Aorta (tissue), 5 donors: Measurements from ENCODE around the gene RIC3. TPM values are rescaled to one million over a fixed set of nuclear protein-coding genes. Genes with fewer than 3 reads are reported as not detected.

ENCODE experiments used
- ATAC-seq: fragments of 200-7000 bp; cut with Tn5 transposase; one replicate; pipeline ENCODE4 v1.9.1; 2022; ENCODE audit warnings: moderate library complexity; ENCODE audit not compliant: low FRiP score
- DNase-seq, 2 donors: peaks; one replicate each; pipeline ENCODE4 v3.0.0-alpha.2; 2020
- H3K27ac ChIP-seq, 2 donors: one replicate each; pipeline ENCODE4 v1.5.1; 2013; ENCODE audit warnings: low read length in 2 of 2, mild to moderate bottlenecking in 2 of 2, moderate library complexity in 2 of 2, control low read depth in 1 of 2, inconsistent platforms in 1 of 2, low read depth in 1 of 2
- H3K27me3 ChIP-seq, 2 donors: one replicate each; pipeline ENCODE4 v1.6.1; 2013; ENCODE audit warnings: control low read depth in 1 of 2, low read length in 1 of 2, mild to moderate bottlenecking in 1 of 2, moderate library complexity in 1 of 2; ENCODE audit not compliant: insufficient read depth in 2 of 2, control insufficient read depth in 1 of 2
- H3K36me3 ChIP-seq, 2 donors: one replicate each; pipeline ENCODE4 v1.6.1; 2013; ENCODE audit warnings: control low read depth in 1 of 2, low read length in 1 of 2, mild to moderate bottlenecking in 1 of 2; ENCODE audit not compliant: insufficient read depth in 2 of 2, control insufficient read depth in 1 of 2
- H3K4me1 ChIP-seq, 2 donors: one replicate each; pipeline ENCODE4 v1.6.1; 2013; ENCODE audit warnings: low read length in 2 of 2, control low read depth in 1 of 2, mild to moderate bottlenecking in 1 of 2, moderate library complexity in 1 of 2; ENCODE audit not compliant: insufficient read depth in 2 of 2, control insufficient read depth in 1 of 2
- H3K4me3 ChIP-seq, 2 donors: one replicate each; pipeline ENCODE4 v1.5.1; 2013; ENCODE audit warnings: low read length in 2 of 2, control low read depth in 1 of 2, mild to moderate bottlenecking in 1 of 2
- H3K9me3 ChIP-seq: one replicate; pipeline ENCODE4 v1.6.1; 2013; ENCODE audit warnings: mild to moderate bottlenecking, low read length; ENCODE audit not compliant: control insufficient read depth
- WGBS, 2 donors: extraction: QIAGEN DNeasy Blood & Tissue Kit; methylation state at CpG; one replicate each; pipeline ENCODE4 v1.1.7; 2013; 5-methylcytosine and 5-hydroxymethylcytosine counted together
- intact Hi-C, 2 donors: fragments of 100-400 bp; cut with DNase I; formaldehyde crosslinking; loops; one replicate each; pipeline versions ENCODE4 v1.14.2 to v1.15.0; 2022
- polyA plus RNA-seq, 2 donors: library from polyadenylated mRNA; stranded (reverse); fragments of 200-250 nt; gene quantifications; one replicate each; pipeline ENCODE4 v1.2.3, GENCODE V29; 2013
- total RNA-seq, 2 donors: library from RNA; stranded (reverse); fragmentation: NEBNext Ultra II Directional; extraction: Animal tissue kit (Norgen Biotek cat#: 25700); gene quantifications; one replicate each; pipeline ENCODE4 v1.2.1, GENCODE V29; 2021
- donor health status: healthy with polysubstance abuse.
- donor health status: Bipolar disorder and iron deficiency.
- donor health status: DM: no; HTN: no; CAD: no.
- donor health status: DM: no; HTN: no; CAD: no.
- donor health status: DM: yes; HTN: yes; CAD: no.

RIC3 gene
- total and polyA plus RNA-seq, 4 donors, result 2.9 to 13.1 (median 8.1) TPM

DNA sequence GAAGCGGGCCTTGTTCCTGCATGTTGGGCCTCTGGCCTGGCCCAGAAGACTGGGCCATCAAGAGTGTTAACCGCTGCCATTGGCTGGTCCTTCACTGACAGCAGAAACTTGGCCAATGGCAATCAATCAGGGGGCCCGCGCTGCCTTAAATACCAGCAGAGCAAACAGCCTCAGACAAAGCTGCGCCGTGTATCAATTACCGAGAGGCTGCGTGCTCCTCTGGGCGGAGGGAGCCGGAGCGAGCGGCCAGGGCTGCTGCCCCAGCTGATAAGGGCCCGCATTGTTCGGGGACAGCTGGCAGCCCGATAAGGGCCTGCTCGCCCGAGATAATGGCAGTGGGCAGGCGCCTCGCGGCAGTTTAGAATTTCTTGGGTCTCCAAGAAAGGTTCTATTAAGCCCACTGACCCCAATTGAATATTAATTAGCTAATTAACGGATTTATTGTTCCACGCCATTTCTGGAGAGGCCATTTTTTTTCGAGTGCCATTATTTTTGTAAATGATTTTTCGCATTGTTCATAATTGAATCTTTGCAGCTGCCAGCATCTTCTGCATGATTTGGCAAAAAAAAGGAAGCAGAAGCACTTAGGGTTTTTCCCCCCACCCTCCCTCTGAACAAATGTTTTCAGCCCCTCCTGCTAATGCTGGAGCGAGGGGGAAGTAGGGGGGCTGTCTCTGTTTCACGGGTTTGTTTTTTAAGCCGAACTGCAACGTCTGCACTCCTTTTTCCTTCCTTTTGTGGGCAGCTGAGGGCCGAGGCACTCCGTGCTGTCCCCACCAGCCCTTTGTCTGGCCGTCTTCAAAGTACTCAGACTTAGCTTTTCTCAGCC lies 37.6 kb upstream of the RIC3 start:
- Histone ChIP-seq H3K9me3 (no peaks in the 10 kb centered on the region), H3K27me3 (no peaks in the 10 kb centered on the region), H3K36me3 (no peaks in the 10 kb centered on the region), H3K4me1 (no peaks in the 10 kb centered on the region), H3K4me3 (no peak overlapping the region), H3K27ac (no peak overlapping the region)
- WGBS, 2 donors, result 20 to 25% methylated on average over 31 of the region's 31 CpGs
- DNase-seq (peak in 1 of 2 donors; percentile 73), ATAC-seq (peak; percentile 54)
- intact Hi-C loops, result no loop called here

DNA sequence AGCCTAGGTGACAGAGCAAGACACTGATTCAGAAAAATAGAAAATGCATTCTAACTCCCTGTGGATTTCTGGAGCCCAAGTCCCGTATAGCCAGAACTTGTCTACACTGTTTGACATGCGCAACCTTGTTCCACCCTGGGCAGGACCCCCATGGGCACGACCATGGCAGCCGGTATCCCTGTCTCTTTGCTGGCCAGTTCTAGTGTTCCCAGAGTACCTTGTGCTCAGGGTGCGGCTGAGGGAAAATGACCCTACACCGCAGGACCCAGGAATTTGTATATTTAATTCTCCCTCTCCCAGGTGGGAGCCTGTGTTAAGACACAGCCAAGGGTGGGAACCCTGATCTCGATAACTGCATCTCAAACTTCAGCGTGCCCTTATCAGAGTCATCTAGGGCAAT lies 36.7 kb upstream of the RIC3 start:
- WGBS, 2 donors, result 89 to 94% methylated on average over 8 of the region's 8 CpGs
- DNase-seq (no peak), ATAC-seq (no peak)
- no peak overlapping the region for H3K27ac ChIP-seq
- no peaks in the 10 kb centered on the region for H3K27me3 ChIP-seq
- intact Hi-C loops, result no loop called here
- H3K4me3 ChIP-seq, result no peak overlapping the region
- H3K9me3 ChIP-seq, result no peaks in the 10 kb centered on the region
- no peaks in the 10 kb centered on the region for H3K4me1 ChIP-seq
- H3K36me3 ChIP-seq, result no peaks in the 10 kb centered on the region

DNA sequence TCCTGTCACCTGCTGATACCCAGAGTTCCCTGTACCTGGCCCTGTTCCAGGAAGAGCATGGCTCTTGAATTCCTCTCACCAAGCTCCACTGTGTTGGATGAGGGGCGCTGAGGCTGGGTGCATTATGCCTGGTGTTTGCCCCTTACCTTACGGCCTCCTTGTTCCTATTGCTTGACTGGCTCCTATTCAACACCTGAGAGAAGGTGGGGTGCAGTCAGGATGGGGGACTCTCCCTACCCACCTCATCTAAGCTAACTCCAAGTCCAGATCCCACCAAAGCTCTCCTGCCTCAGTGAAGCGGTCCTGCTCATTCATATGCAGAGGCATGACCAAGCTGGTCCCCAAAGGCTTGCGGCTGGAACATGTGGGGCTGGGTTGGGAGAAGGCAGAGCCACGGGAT lies 35.8 kb upstream of the RIC3 start:
- ATAC-seq (no peak), DNase-seq (no peak)
- WGBS, 2 donors, result 55 to 57% methylated on average over 5 of the region's 5 CpGs
- intact Hi-C loops, result no loop called here
- Histone ChIP-seq H3K9me3 (no peaks in the 10 kb centered on the region), H3K4me3 (no peak overlapping the region), H3K36me3 (no peaks in the 10 kb centered on the region), H3K4me1 (no peaks in the 10 kb centered on the region), H3K27ac (no peak overlapping the region), H3K27me3 (no peaks in the 10 kb centered on the region)

DNA sequence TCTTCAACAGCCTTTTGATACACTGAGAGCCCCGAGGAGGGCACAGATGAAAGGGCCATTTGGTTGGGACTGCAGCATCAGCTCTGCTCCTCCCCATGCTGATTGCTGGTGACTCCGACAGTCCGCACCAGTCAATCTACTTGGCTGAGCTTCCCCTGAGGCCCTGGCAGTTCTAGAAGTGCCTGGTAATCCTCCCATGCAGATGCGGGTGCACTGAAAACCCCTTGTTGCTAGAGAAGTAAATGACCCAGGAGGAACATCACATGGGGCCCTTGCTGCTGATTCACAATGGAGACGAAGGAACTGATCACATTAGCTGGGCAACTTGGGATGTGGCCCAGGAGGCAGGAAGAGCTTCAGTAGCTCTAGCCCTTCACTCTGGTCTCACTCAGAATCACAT lies 35.2 kb upstream of the RIC3 start:
- DNase-seq (no peak), ATAC-seq (no peak)
- 47 to 60% methylated on average over 5 of the region's 5 CpGs for WGBS, 2 donors
- Histone ChIP-seq H3K27me3 (no peaks in the 10 kb centered on the region), H3K4me1 (no peaks in the 10 kb centered on the region), H3K36me3 (no peaks in the 10 kb centered on the region), H3K4me3 (no peak overlapping the region), H3K27ac (no peak overlapping the region), H3K9me3 (no peaks in the 10 kb centered on the region)
- intact Hi-C loops, result no loop called here

DNA sequence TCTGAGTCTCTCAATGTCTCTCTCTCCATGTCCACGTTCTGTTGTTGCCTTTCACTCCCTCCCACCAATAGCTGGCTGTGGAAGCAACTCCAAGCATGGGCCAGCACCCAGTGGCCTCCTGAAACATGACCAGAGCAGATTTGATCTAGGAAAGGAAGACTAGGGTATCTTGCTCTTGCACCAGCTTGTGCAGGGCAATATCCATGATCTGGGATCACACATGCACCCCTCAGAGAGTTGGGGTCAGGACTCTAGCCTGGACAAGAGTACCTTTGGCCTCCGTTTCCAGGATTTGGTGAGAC lies 34.5 kb upstream of the RIC3 start:
- H3K4me3 ChIP-seq, result no peak overlapping the region
- no peaks in the 10 kb centered on the region for H3K4me1 ChIP-seq
- ATAC-seq (no peak), DNase-seq (no peak)
- H3K27me3 ChIP-seq, result no peaks in the 10 kb centered on the region
- 81 to 83% methylated on average over 2 of the region's 2 CpGs for WGBS, 2 donors
- H3K27ac ChIP-seq, result no peak overlapping the region
- no peaks in the 10 kb centered on the region for H3K36me3 ChIP-seq
- H3K9me3 ChIP-seq, result no peaks in the 10 kb centered on the region
- intact Hi-C loops, result no loop called here

DNA sequence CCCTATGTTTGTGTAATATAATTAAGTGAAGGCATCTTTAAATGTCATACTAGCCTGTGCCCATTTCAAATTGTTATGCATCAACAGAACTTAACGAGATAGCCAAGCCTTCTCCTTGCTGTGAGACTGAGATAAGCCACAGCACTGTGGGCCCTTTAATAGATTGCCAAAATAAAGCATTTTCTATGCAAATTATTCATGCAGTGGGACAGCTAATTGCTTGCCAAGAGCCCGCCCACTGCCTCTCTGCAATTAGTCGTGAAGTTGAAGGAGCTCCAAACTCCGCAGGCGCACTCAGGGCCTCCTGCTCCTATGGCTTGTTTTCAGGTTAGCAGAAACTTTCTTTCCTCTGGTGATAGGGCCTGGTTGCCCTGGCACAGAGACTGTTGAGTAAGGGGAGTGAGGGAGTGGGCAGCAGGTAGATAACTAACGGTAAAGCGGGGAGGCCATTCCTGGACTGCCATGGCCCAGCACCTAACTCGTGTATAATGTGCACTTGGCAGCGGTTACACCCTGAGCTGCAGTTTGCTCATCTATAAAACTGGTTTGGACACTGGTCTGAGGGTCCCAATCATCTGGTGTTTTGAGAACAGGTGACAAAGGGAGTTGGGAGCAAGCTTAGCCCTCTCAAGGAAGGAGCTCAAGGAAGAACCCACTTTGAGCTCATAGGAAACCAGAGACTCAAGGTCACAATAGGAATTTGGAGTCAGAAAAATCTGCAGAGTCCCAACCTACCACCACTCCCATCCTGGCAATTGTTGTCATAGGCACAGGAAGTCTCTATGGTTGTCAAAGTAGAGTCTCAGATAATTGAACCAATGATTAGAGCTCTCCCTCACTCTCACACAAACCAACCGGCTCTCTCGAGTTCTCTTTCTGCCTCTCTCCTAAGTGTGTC lies 33.9 kb upstream of the RIC3 start:
- 83 to 88% methylated on average over 11 of the region's 11 CpGs for WGBS, 2 donors
- Histone ChIP-seq H3K36me3 (no peaks in the 10 kb centered on the region), H3K4me1 (no peaks in the 10 kb centered on the region), H3K27ac (no peak overlapping the region), H3K27me3 (no peaks in the 10 kb centered on the region), H3K9me3 (no peaks in the 10 kb centered on the region), H3K4me3 (no peak overlapping the region)
- no peak for DNase-seq
- intact Hi-C loops, result no loop called here
- ATAC-seq, result no peak

DNA sequence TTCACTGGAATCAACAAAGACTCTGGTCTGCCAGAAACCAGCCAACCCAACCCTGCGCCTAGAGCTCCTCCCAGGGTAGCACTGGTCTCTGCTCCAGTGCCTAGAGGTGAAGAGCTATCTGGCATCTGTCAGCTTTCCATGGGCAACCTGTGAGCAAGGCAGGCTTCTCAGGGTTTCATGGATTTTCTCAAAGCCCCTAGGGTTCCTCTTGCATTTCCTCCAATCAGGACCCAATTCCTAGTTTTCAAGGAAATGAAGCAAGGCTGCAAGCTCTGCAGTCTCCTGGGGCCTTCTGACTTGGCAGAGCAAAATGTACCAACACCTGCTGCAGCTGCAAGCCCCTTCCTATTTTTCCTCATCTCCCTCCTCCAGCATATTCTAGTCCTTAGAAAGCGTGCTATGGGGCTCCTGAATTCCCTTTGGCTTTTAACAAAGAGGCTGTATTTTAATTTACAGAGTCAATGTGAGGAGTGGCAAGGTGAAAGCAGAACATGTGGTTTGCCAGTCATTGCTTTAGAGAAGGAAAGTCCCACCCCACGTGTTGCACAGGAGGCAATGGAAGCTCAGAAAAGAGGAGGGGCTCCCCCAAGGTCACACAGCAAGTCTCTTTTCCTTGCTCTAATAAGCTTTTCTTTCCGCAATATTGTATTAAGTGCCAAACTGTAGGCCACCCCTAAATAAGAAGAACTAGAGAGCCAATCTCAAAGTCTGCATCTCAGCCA lies 33.0 kb upstream of the RIC3 start:
- H3K27me3 ChIP-seq, result no peaks in the 10 kb centered on the region
- no peak for ATAC-seq

DNA sequence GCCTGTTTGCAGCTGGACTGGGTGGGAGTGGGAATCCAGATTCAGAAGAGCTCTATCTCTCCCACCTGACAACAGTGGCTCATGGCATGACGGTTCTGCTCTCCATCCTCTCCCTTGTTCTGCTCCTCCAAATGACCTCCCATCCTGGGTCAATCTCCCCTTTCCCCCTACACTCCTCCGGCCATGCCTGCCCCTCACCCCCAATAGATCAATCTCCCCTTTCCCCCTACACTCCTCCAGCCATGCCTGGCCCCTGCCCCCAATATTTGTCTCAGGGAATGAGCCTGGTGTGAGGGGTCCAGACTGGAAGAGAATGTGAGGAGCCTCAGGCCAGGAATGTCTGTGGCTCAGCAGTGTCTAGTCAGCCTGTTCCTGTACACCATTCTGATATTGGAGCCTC lies 30.9 kb upstream of the RIC3 start:
- DNase-seq, result no peak

More for the DNA sequence above, 33.0 kb upstream of the RIC3 start:
- Histone ChIP-seq H3K36me3 (no peaks in the 10 kb centered on the region), H3K27ac (no peak overlapping the region), H3K4me3 (no peak overlapping the region), H3K4me1 (no peaks in the 10 kb centered on the region), H3K9me3 (no peaks in the 10 kb centered on the region)
- intact Hi-C loops, result no loop called here
- WGBS, 2 donors, result 51 to 52% methylated on average over 4 of the region's 4 CpGs
- no peak for DNase-seq

More for the DNA sequence above, 30.9 kb upstream of the RIC3 start:
- no peak for ATAC-seq
- H3K9me3 ChIP-seq, result no peaks in the 10 kb centered on the region
- no peaks in the 10 kb centered on the region for H3K36me3 ChIP-seq
- no peak overlapping the region for H3K4me3 ChIP-seq
- WGBS, 2 donors, result 75 to 92% methylated on average over 2 of the region's 2 CpGs
- H3K27me3 ChIP-seq, result no peaks in the 10 kb centered on the region
- intact Hi-C loops, result loop anchor here in 1 of 2 donors (10.0 kb wide), 1 partner anchor 365 kb away; no protein-coding TSS in a partner anchor
- H3K27ac ChIP-seq, result no peak overlapping the region
- H3K4me1 ChIP-seq, result no peaks in the 10 kb centered on the region
